Neural cell (in vitro differentiated cells): Measurements from ENCODE around the gene ATP6V1E1. TPM values are rescaled to one million over a fixed set of nuclear protein-coding genes. Genes with fewer than 3 reads are reported as not detected.

Experiments used
- H2AFZ ChIP-seq: fragments of 200-600, 300-800 bp; sonication (generic), shearing (Covaris generic); 2 replicates; pipeline ENCODE4 v1.6.0; 2014; ENCODE audit warnings: low read depth, mild to moderate bottlenecking, antibody characterized with exemption, low read length, moderate library complexity
- H3F3A ChIP-seq: fragments of 200-600 bp; shearing (Covaris generic); 2 replicates; pipeline ENCODE4 v1.6.1; 2016; ENCODE audit warnings: mild to moderate bottlenecking, moderate library complexity, mixed read lengths, antibody characterized with exemption, low read length; ENCODE audit not compliant: insufficient read depth, poor library complexity, severe bottlenecking
- H3K27ac ChIP-seq: fragments of 200-600, 300-800 bp; sonication (generic), shearing (Covaris generic); 2 replicates; pipeline ENCODE4 v1.5.1; 2014; ENCODE audit warnings: mild to moderate bottlenecking, low read length, moderate library complexity
- H3K27me3 ChIP-seq: fragments of 300-800, 200-600 bp; sonication (generic), shearing (Covaris generic); 2 replicates; pipeline ENCODE4 v1.6.0; 2014; ENCODE audit warnings: mild to moderate bottlenecking, low read depth, low read length, moderate library complexity; ENCODE audit not compliant: insufficient read depth
- H3K36me3 ChIP-seq: fragments of 300-800, 200-600 bp; sonication (generic), shearing (Covaris generic); 2 replicates; pipeline ENCODE4 v1.5.1; 2014; ENCODE audit warnings: mild to moderate bottlenecking, antibody characterized with exemption, low read length, moderate library complexity; ENCODE audit not compliant: insufficient read depth
- H3K4me2 ChIP-seq: fragments of 300-800, 200-600 bp; sonication (generic), shearing (Covaris generic); 2 replicates; pipeline ENCODE4 v1.6.0; 2014; ENCODE audit warnings: mild to moderate bottlenecking, low read length
- H3K4me3 ChIP-seq: fragments of 300-800, 200-600 bp; sonication (generic), shearing (Covaris generic); 2 replicates; pipeline ENCODE4 v1.5.1; 2014; ENCODE audit warnings: mild to moderate bottlenecking, low read length, moderate library complexity
- H3K79me2 ChIP-seq: fragments of 200-600 bp; shearing (Covaris generic); replicated peaks from 2 replicates; pipeline ENCODE4 v1.6.0; 2014; ENCODE audit warnings: mild to moderate bottlenecking, low read length, moderate library complexity; ENCODE audit not compliant: insufficient read depth
- H3K9ac ChIP-seq: fragments of 300-800, 200-600 bp; sonication (generic), shearing (Covaris generic); 2 replicates; pipeline ENCODE4 v1.6.1; 2016; ENCODE audit warnings: mild to moderate bottlenecking, low read length, mixed read lengths
- H3K9me2 ChIP-seq: fragments of 200-600 bp; shearing (Covaris generic); 2 replicates; pipeline ENCODE4 v1.6.1; 2016; ENCODE audit warnings: mild to moderate bottlenecking, low read length, mixed read lengths; ENCODE audit not compliant: insufficient read depth
- H3K9me3 ChIP-seq: fragments of 200-600, 300-800 bp; sonication (generic), shearing (Covaris generic); 2 replicates; pipeline ENCODE4 v1.6.1; 2016; ENCODE audit warnings: mild to moderate bottlenecking, mixed run types, low read length, moderate library complexity, mixed read lengths
- H4K20me1 ChIP-seq: fragments of 200-600 bp; shearing (Covaris generic); 2 replicates; pipeline ENCODE4 v1.6.1; 2016; ENCODE audit warnings: mild to moderate bottlenecking, mixed run types; ENCODE audit not compliant: insufficient read depth
- CTCF ChIP-seq: fragments of 450-650 bp; IDR thresholded peaks from 2 replicates; pipeline ENCODE4 v1.5.1; 2014; ENCODE audit warnings: antibody characterized with exemption, mild to moderate bottlenecking, moderate library complexity; ENCODE audit not compliant: poor library complexity, severe bottlenecking
- EP300 ChIP-seq: fragments of 450-650 bp; conservative IDR thresholded peaks from 2 replicates; pipeline ENCODE4 v1.6.1; 2014; ENCODE audit warnings: antibody characterized with exemption, mild to moderate bottlenecking, moderate library complexity; ENCODE audit not compliant: poor library complexity, severe bottlenecking
- EZH2 ChIP-seq: fragments of 200-600, 300-800 bp; shearing (Covaris generic), sonication (generic); IDR thresholded peaks from 2 replicates; pipeline ENCODE4 v1.6.1; 2014; ENCODE audit warnings: antibody characterized with exemption, low read length, borderline replicate concordance, mild to moderate bottlenecking; ENCODE audit not compliant: insufficient read depth, poor library complexity, severe bottlenecking
- MXI1 ChIP-seq: fragments of 450-650 bp; conservative IDR thresholded peaks from 2 replicates; pipeline ENCODE4 v1.6.1; 2014; ENCODE audit warnings: antibody characterized with exemption, mild to moderate bottlenecking; ENCODE audit not compliant: poor library complexity, severe bottlenecking
- POLR2AphosphoS5 ChIP-seq: IDR thresholded peaks from 2 replicates; pipeline ENCODE4 v1.6.1; 2012
- RAD21 ChIP-seq: fragments of 450-650 bp; conservative IDR thresholded peaks from 2 replicates; pipeline ENCODE4 v1.6.1; 2014; ENCODE audit warnings: antibody characterized with exemption, mild to moderate bottlenecking, moderate library complexity
- REST ChIP-seq: IDR thresholded peaks from 2 replicates; pipeline ENCODE4 v1.6.1; 2012; ENCODE audit warnings: borderline replicate concordance
- SMC3 ChIP-seq: fragments of 450-650 bp; conservative IDR thresholded peaks from 2 replicates; pipeline ENCODE4 v1.6.1; 2014; ENCODE audit warnings: antibody characterized with exemption, mild to moderate bottlenecking, moderate library complexity; ENCODE audit not compliant: poor library complexity
- TAF1 ChIP-seq: IDR thresholded peaks from 2 replicates; pipeline ENCODE4 v1.6.1; 2012; ENCODE audit warnings: low read depth
- polyA plus RNA-seq: library from polyadenylated mRNA; depleted of rRNA; stranded (reverse); fragments of >200 nt; gene quantifications from 2 replicates; pipeline ENCODE4 v1.2.3, GENCODE V29; 2014

The ATP6V1E1 gene
- polyA plus RNA-seq, 1 donor from 2014 or later: 224 TPM

GRCh38 chr22:17580441-17581031, 48.0 kb downstream of the ATP6V1E1 start:
- H3K9me2 ChIP-seq: no peaks in the 10 kb centered on the region
- H3K36me3 ChIP-seq: no peaks in the 10 kb centered on the region
- H3K4me2 ChIP-seq: no peak overlapping the region
- H3K9ac ChIP-seq: no peak overlapping the region
- no peak overlapping the region for H3K4me3 ChIP-seq
- no peaks in the 10 kb centered on the region for H4K20me1 ChIP-seq
- H3K27me3 ChIP-seq: no peaks in the 10 kb centered on the region
- H3K79me2 ChIP-seq: no peaks in the 10 kb centered on the region
- no peaks in the 10 kb centered on the region for H3K9me3 ChIP-seq
- H3F3A ChIP-seq: no peaks in the 10 kb centered on the region
- H3K27ac ChIP-seq: no peak overlapping the region
- TF ChIP-seq EZH2 (no peak), POLR2AphosphoS5 (no peak), RAD21 (no peak), REST (no peak), CTCF (no peak), EP300 (no peak), MXI1 (no peak), SMC3 (no peak), TAF1 (no peak)
- no peak overlapping the region for H2AFZ ChIP-seq

- Histone ChIP-seq H3F3A (no peaks in the 10 kb centered on the region), H3K9me2 (no peaks in the 10 kb centered on the region), H3K79me2 (no peaks in the 10 kb centered on the region), H3K9me3 (no peaks in the 10 kb centered on the region), H4K20me1 (no peaks in the 10 kb centered on the region), H3K36me3 (no peaks in the 10 kb centered on the region), H3K9ac (no peak overlapping the region), H2AFZ (no peak overlapping the region), H3K27ac (no peak overlapping the region), H3K27me3 (no peaks in the 10 kb centered on the region), H3K4me3 (no peak overlapping the region), H3K4me2 (no peak overlapping the region)
- TF ChIP-seq REST (no peak), RAD21 (no peak), SMC3 (no peak), CTCF (no peak), EP300 (no peak), EZH2 (no peak), TAF1 (no peak), MXI1 (no peak), POLR2AphosphoS5 (no peak)
Observed at GRCh38 chr22:17579535-17579981, 49.0 kb downstream of the ATP6V1E1 start.
